CD4-positive, alpha-beta T cell treated with Interleukin-15 for 4 hours (primary cell): Measurements from ENCODE around the gene DPYD.
"Not testable (repeated sequence)": the region's sequence is repeated elsewhere in the genome, so short reads cannot be mapped to it uniquely, and the experiment has no call there.

Experiments used
- DNase-seq: peaks from one replicate; pipeline ENCODE4 v3.0.0-alpha.2; 2020; ENCODE audit warnings: low spot score

DPYD gene

GRCh38 chr1:97277891-97278654 is 642.8 kb downstream of the DPYD start:
- no peak for DNase-seq

- no peak for DNase-seq
These were observed 648.7 kb downstream of the DPYD start for GRCh38 chr1:97271916-97272788.

- no peak for DNase-seq
These were observed 650.1 kb downstream of the DPYD start for GRCh38 chr1:97270508-97271307.

- no peak for DNase-seq
These were observed 655.2 kb downstream of the DPYD start for GRCh38 chr1:97265630-97266029.

- no peak for DNase-seq
These were observed 658.0 kb downstream of the DPYD start for GRCh38 chr1:97262842-97263241.

GRCh38 chr1:97258597-97258996 is 662.2 kb downstream of the DPYD start:
- no peak for DNase-seq

GRCh38 chr1:97254731-97255463 is 665.9 kb downstream of the DPYD start:
- no peak for DNase-seq

GRCh38 chr1:97252925-97253324 is 667.9 kb downstream of the DPYD start:
- DNase-seq: no peak

GRCh38 chr1:97252076-97252475 is 668.8 kb downstream of the DPYD start:
- no peak for DNase-seq

- DNase-seq: no peak
These were observed 673.6 kb downstream of the DPYD start for GRCh38 chr1:97247196-97247595.

GRCh38 chr1:97245682-97246081 is 675.2 kb downstream of the DPYD start:
- no peak for DNase-seq

GRCh38 chr1:97245026-97245425 is 675.8 kb downstream of the DPYD start:
- no peak for DNase-seq

- no peak for DNase-seq
These were observed 676.8 kb downstream of the DPYD start for GRCh38 chr1:97243973-97244560.

- DNase-seq: no peak
These were observed 682.0 kb downstream of the DPYD start for GRCh38 chr1:97238816-97239215.

- not testable (repeated sequence) for DNase-seq
These were observed 689.5 kb downstream of the DPYD start for GRCh38 chr1:97231354-97231753.

GRCh38 chr1:97212671-97213070 is 708.2 kb downstream of the DPYD start:
- no peak for DNase-seq

GRCh38 chr1:97210307-97210706 is 710.5 kb downstream of the DPYD start:
- no peak for DNase-seq

GRCh38 chr1:97209381-97209957 is 711.4 kb downstream of the DPYD start:
- no peak for DNase-seq

GRCh38 chr1:97207868-97208267 is 713.0 kb downstream of the DPYD start:
- no peak for DNase-seq

GRCh38 chr1:97204468-97204867 is 716.4 kb downstream of the DPYD start:
- no peak for DNase-seq
